ENCODE data around the gene C1QTNF8.

The C1QTNF8 gene

GRCh38 chr16:1079786-1080525, 16.1 kb downstream of the C1QTNF8 start:
- no peak for DNase-seq

- DNase-seq: no peak
Observed at GRCh38 chr16:1079341-1079740, 16.7 kb downstream of the C1QTNF8 start.

GRCh38 chr16:1078579-1079021, 17.4 kb downstream of the C1QTNF8 start:
- DNase-seq: no peak

GRCh38 chr16:1077877-1078578, 18.0 kb downstream of the C1QTNF8 start:
- DNase-seq: no peak

- DNase-seq: no peak
Observed at GRCh38 chr16:1076801-1077576, 19.1 kb downstream of the C1QTNF8 start.

GRCh38 chr16:1075546-1075945, 20.5 kb downstream of the C1QTNF8 start:
- no peak for DNase-seq

- DNase-seq: no peak
Observed at GRCh38 chr16:1074379-1074649, 21.7 kb downstream of the C1QTNF8 start.

- DNase-seq: no peak
Observed at GRCh38 chr16:1073566-1074378, 22.3 kb downstream of the C1QTNF8 start.

- DNase-seq: no peak
Observed at GRCh38 chr16:1073262-1073558, 22.8 kb downstream of the C1QTNF8 start.

- peak in 1 of 56 donors; percentile 30 for DNase-seq
Observed at GRCh38 chr16:1072526-1073261, 23.4 kb downstream of the C1QTNF8 start, which contains the start of gene SSTR5. SSTR5 (plus strand) TSS chr16:1072747; CDS start chr16:1078869, 6,122 bp downstream.

GRCh38 chr16:1071561-1072225, 24.4 kb downstream of the C1QTNF8 start:
- DNase-seq: no peak

- DNase-seq: no peak
Observed at GRCh38 chr16:1070864-1071408, 25.1 kb downstream of the C1QTNF8 start.

- no peak for DNase-seq
Observed at GRCh38 chr16:1070084-1070863, 25.8 kb downstream of the C1QTNF8 start.

- peak in 1 of 56 donors; percentile 18 for DNase-seq
Observed at GRCh38 chr16:1069154-1069553, 26.9 kb downstream of the C1QTNF8 start.

GRCh38 chr16:1068451-1068850, 27.6 kb downstream of the C1QTNF8 start:
- peak in 1 of 56 donors; percentile 53 for DNase-seq

GRCh38 chr16:1067629-1068028, 28.4 kb downstream of the C1QTNF8 start:
- DNase-seq: no peak

GRCh38 chr16:1066584-1067172, 29.4 kb downstream of the C1QTNF8 start:
- DNase-seq: no peak

GRCh38 chr16:1065469-1066128, 30.4 kb downstream of the C1QTNF8 start:
- no peak for DNase-seq
